NT2/D1 (cell line): Measurements from ENCODE around the gene TFIP11.

ENCODE experiments used
- YY1 ChIP-seq: IDR thresholded peaks from 2 replicates; pipeline ENCODE4 v1.6.1; 2011; ENCODE audit not compliant: insufficient read length, insufficient read depth
- ZNF274 ChIP-seq: IDR thresholded peaks from 2 replicates; pipeline ENCODE4 v1.6.1; 2011; ENCODE audit warnings: mild to moderate bottlenecking, low read depth, low read length

- TF ChIP-seq YY1, result no peak
- no peak for TF ChIP-seq ZNF274
Measured at GRCh38 chr22:26503758-26504157, 8.5 kb downstream of the TFIP11 start.
